IMR-90 (cell line): ENCODE data around the gene OOSP3.

Experiments used
- CEBPB ChIP-seq: IDR thresholded peaks from 2 replicates; pipeline ENCODE4 v1.6.1; 2012; ENCODE audit warnings: low read depth, low read length, improper control_type of control experiment
- FOS ChIP-seq: fragments of 150-350 bp; IDR thresholded peaks from 2 replicates; pipeline ENCODE4 v1.6.1; 2016; ENCODE audit warnings: low read depth, low read length
- MAFK ChIP-seq: IDR thresholded peaks from 2 replicates; pipeline ENCODE4 v1.6.1; 2012; ENCODE audit warnings: low read depth, low read length, improper control_type of control experiment
- NFE2L2 ChIP-seq: fragments of 150-350 bp; IDR thresholded peaks from 2 replicates; pipeline ENCODE4 v1.6.1; 2016; ENCODE audit warnings: low read depth, mild to moderate bottlenecking, low read length
- POLR2A ChIP-seq: IDR thresholded peaks from 2 replicates; pipeline ENCODE4 v1.6.1; 2012; ENCODE audit warnings: mild to moderate bottlenecking, low read depth, low read length
- RAD21 ChIP-seq: IDR thresholded peaks from 2 replicates; pipeline ENCODE4 v1.6.1; 2012; ENCODE audit warnings: low read length, improper control_type of control experiment
- RFX5 ChIP-seq: IDR thresholded peaks from 2 replicates; pipeline ENCODE4 v1.8.0; 2012; ENCODE audit warnings: low read depth, mild to moderate bottlenecking, low read length, moderate library complexity
- SMC3 ChIP-seq: fragments of 150-350 bp; IDR thresholded peaks from 2 replicates; pipeline ENCODE4 v1.6.1; 2016; ENCODE audit warnings: low read depth, mild to moderate bottlenecking, antibody characterized with exemption, low read length, moderate library complexity
- TF ChIP-seq, protein P1 (sequence below): conservative IDR thresholded peaks from 2 replicates; pipeline ENCODE4 v1.5.1; 2012; ENCODE audit warnings: mild to moderate bottlenecking, low read depth, low read length, improper control_type of control experiment

DNA sequence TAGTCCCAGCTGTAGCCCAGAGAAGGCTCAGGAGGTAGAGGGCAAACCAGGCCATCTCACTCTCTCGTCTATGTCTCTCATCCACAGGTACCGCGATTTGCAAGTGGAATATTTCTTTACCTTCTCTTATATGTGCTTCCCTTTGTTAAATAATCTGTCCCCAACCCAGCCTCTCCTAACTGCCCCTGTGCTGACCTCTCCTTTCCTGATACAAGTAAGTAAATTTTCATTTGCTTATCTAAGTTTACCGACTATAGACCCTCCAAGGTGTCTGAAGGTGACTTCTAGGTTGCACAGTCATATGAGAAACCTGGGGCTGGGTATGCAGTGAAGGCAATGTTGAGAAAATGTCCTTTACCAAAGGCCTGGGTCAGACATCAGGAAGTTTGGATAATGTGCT lies 33.2 kb upstream of the OOSP3 start, which contains the start of gene CBLIF:
- TF ChIP-seq RFX5: no peak
- TF ChIP-seq, protein P1, sequence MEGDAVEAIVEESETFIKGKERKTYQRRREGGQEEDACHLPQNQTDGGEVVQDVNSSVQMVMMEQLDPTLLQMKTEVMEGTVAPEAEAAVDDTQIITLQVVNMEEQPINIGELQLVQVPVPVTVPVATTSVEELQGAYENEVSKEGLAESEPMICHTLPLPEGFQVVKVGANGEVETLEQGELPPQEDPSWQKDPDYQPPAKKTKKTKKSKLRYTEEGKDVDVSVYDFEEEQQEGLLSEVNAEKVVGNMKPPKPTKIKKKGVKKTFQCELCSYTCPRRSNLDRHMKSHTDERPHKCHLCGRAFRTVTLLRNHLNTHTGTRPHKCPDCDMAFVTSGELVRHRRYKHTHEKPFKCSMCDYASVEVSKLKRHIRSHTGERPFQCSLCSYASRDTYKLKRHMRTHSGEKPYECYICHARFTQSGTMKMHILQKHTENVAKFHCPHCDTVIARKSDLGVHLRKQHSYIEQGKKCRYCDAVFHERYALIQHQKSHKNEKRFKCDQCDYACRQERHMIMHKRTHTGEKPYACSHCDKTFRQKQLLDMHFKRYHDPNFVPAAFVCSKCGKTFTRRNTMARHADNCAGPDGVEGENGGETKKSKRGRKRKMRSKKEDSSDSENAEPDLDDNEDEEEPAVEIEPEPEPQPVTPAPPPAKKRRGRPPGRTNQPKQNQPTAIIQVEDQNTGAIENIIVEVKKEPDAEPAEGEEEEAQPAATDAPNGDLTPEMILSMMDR: no peak
- TF ChIP-seq CEBPB: no peak
- TF ChIP-seq POLR2A: no peak
- TF ChIP-seq FOS: no peak
- TF ChIP-seq RAD21: no peak
- no peak for TF ChIP-seq NFE2L2
- no peak for TF ChIP-seq MAFK
- no peak for TF ChIP-seq SMC3
